Large intestine (tissue), 3 donors: ENCODE measurements around the gene CLSTN1. TPM values are rescaled to one million over a fixed set of nuclear protein-coding genes. Genes with fewer than 3 reads are reported as not detected.

Experiments
- DNase-seq, 2 donors: peaks; one replicate each; pipeline versions ENCODE4 v3.0.0 to v3.0.0-alpha.2; 2013
- H3K27ac ChIP-seq: one replicate; pipeline ENCODE4 v1.5.1; 2013; ENCODE audit warnings: low read length
- H3K27me3 ChIP-seq: 2 replicates; pipeline ENCODE4 v1.6.1; 2013; ENCODE audit warnings: low read length; ENCODE audit not compliant: control insufficient read depth, insufficient read depth
- H3K36me3 ChIP-seq: 2 replicates; pipeline ENCODE4 v1.6.1; 2013; ENCODE audit warnings: low read length; ENCODE audit not compliant: control insufficient read depth, insufficient read depth
- H3K4me1 ChIP-seq: one replicate; pipeline ENCODE4 v1.6.1; 2013; ENCODE audit warnings: low read length; ENCODE audit not compliant: control insufficient read depth, insufficient read depth
- H3K4me3 ChIP-seq: one replicate; pipeline ENCODE4 v1.5.1; 2013; ENCODE audit warnings: low read length
- H3K9me3 ChIP-seq: one replicate; pipeline ENCODE4 v1.6.1; 2013; ENCODE audit warnings: mild to moderate bottlenecking, low read depth, low read length, moderate library complexity; ENCODE audit not compliant: control insufficient read depth
- WGBS: methylation state at CpG from one replicate; pipeline ENCODE4 v1.1.5; 2013; ENCODE audit warnings: low lambda C conversion rate; ENCODE audit not compliant: insufficient coverage; 5-methylcytosine and 5-hydroxymethylcytosine counted together
- polyA plus RNA-seq: library from polyadenylated mRNA; unstranded; fragments of 120-200 nt; gene quantifications from one replicate; pipeline ENCODE4 v1.2.1, GENCODE V29; 2013

The CLSTN1 gene
- polyA plus RNA-seq, 1 donor = 66.2 TPM

DNA sequence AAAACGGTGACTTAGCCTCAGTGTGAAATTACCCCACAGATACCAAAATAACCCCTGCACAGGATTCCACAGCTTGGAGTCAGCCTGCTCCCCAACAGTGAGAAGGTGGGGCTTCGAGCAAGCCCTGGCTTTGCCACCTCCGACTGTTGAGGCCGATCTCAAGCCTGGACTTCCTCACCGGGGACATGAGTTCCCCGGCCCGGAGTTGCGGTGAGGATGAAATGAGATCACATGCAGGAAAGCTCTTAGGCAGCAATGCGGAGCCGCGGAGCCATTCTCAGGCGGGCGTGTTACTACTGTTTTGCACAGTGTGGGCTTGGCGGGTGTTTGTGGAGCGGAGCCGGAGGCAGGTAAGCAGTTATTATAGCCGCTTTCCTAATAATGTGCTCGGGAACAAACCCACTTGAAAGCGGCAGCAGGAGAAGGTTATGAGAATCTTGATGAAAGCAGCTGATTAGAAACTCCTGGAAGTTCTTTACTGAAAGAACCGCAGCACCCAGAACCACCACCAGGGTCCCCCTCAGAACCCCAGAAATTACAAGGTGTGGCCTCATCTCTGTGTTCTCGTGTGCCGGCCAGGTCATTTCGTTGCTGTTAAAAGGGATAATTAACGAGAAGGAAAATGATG lies 3.9 kb upstream of the CLSTN1 start:
- H3K27ac ChIP-seq = no peak overlapping the region
- 75% methylated on average over 4 of the region's 24 CpGs for WGBS
- H3K9me3 ChIP-seq = no peaks in the 10 kb centered on the region
- DNase-seq = no peak
- no peaks in the 10 kb centered on the region for H3K36me3 ChIP-seq
- no peak overlapping the region for H3K4me3 ChIP-seq
- H3K4me1 ChIP-seq = peaks cover 13% of the 10 kb centered on the region
- no peaks in the 10 kb centered on the region for H3K27me3 ChIP-seq

DNA sequence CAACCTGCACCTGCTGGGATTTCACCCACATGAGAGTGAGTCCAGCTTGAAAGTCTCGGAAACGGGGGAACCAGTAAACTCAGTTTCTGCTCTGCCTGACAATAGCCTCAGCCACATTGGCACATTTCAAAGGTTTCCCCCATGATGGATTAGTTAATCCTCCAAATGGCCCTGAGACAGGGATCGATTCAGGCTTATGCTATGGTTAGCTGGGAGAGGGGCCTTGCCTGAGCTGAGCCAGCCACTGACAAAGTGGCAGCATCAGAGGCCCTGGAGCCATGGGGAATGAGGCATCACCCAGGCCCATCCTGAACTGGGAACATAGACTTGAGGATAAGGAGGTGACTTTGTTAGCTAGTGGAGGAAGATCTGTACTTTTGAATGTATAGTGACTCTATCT lies 2.9 kb upstream of the CLSTN1 start:
- no peaks in the 10 kb centered on the region for H3K9me3 ChIP-seq
- no peaks in the 10 kb centered on the region for H3K27me3 ChIP-seq
- no peak overlapping the region for H3K4me3 ChIP-seq
- H3K36me3 ChIP-seq = no peaks in the 10 kb centered on the region
- peaks cover 19% of the 10 kb centered on the region for H3K4me1 ChIP-seq
- no peak overlapping the region for H3K27ac ChIP-seq
- no peak for DNase-seq
- no CpG with 5 or more reads among the region's 3 CpGs for WGBS

- peak overlapping the region; percentile 82 for H3K27ac ChIP-seq
- H3K4me3 ChIP-seq = no peak overlapping the region
- peaks cover 23% of the 10 kb centered on the region for H3K4me1 ChIP-seq
- no CpG with 5 or more reads among the region's 3 CpGs for WGBS
- H3K27me3 ChIP-seq = no peaks in the 10 kb centered on the region
- no peaks in the 10 kb centered on the region for H3K36me3 ChIP-seq
- H3K9me3 ChIP-seq = no peaks in the 10 kb centered on the region
- DNase-seq = no peak
These were observed 2.3 kb upstream of the CLSTN1 start for GRCh38 chr1:9826087-9826486.

DNA sequence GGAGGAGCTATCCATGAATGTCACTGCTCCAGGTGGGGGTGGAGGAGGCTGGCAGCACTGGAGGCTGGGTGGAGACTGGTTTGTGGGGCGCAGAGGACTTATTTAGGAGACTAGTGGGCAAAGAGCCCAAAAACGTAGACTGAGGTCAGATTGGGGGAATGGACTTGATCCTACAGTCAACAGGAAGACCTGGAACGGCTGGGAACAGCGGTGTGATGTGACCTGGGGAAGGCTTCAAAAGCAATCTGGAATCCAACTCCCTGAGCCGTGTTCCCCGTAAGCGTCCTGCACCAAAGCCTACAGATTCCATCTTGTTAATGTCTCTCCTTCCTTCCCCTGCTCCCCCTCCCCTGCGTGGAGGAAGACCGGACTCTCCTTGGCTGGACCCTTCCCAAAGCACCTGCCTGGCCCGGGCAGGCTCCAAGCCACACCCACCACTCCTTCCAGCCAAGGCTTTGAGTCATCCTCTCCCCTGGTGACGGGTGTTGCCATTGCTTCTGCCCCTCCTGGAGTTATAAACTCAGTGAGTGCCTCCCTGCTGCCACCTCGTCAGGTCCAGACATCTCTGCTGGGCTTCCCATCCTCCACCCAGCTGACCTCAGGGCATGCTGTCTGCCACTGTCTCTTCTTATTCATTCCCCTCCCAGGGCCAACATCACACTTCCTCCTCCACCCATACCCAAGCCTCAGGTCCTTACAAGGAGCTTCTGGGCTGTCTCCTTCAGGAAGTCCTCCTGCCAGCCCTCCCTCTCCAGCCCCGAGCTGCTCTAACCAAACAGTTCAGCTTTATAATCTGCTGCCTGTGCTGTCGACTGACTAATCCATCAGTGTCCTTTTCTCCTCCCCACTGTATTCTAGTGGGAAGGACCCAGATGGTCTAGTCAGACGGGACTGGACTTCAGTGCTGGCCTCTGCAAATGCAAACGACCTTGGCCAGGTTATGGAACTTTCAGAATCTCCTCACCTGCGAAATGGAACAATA lies 1.6 kb upstream of the CLSTN1 start:
- Histone ChIP-seq H3K9me3 (no peaks in the 10 kb centered on the region), H3K27ac (peak overlapping the region; percentile 82), H3K4me1 (peaks cover 23% of the 10 kb centered on the region), H3K27me3 (no peaks in the 10 kb centered on the region), H3K36me3 (no peaks in the 10 kb centered on the region), H3K4me3 (no peak overlapping the region)
- DNase-seq = peak; percentile 86 to 90
- WGBS = no CpG with 5 or more reads among the region's 17 CpGs

GRCh38 chr1:9824702-9825089 lies 931 bp upstream of the CLSTN1 start:
- DNase-seq = no peak

GRCh38 chr1:9823693-9823942 lies 147 bp downstream of the CLSTN1 start:
- no peak for DNase-seq
- no CpG with 5 or more reads among the region's 40 CpGs for WGBS
- Histone ChIP-seq H3K4me1 (peaks cover 23% of the 10 kb centered on the region), H3K27me3 (no peaks in the 10 kb centered on the region), H3K4me3 (peak overlapping the region; percentile 91), H3K36me3 (no peaks in the 10 kb centered on the region), H3K27ac (no peak overlapping the region), H3K9me3 (no peaks in the 10 kb centered on the region)

More at GRCh38 chr1:9824702-9825089, 931 bp upstream of the CLSTN1 start:
- no peaks in the 10 kb centered on the region for H3K27me3 ChIP-seq
- H3K9me3 ChIP-seq = no peaks in the 10 kb centered on the region
- H3K4me1 ChIP-seq = peaks cover 23% of the 10 kb centered on the region
- peak overlapping the region; percentile 82 for H3K27ac ChIP-seq
- no peaks in the 10 kb centered on the region for H3K36me3 ChIP-seq
- no CpG with 5 or more reads among the region's 12 CpGs for WGBS
- peak overlapping the region; percentile 79 for H3K4me3 ChIP-seq

- WGBS = no CpG with 5 or more reads among the region's 71 CpGs
- Histone ChIP-seq H3K4me3 (peak overlapping the region; percentile 91), H3K4me1 (peaks cover 23% of the 10 kb centered on the region), H3K9me3 (no peaks in the 10 kb centered on the region), H3K27me3 (no peaks in the 10 kb centered on the region), H3K27ac (peak overlapping the region; percentile 36), H3K36me3 (no peaks in the 10 kb centered on the region)
- DNase-seq = peak; percentile 5 to 35
These were observed 670 bp downstream of the CLSTN1 start for GRCh38 chr1:9822897-9823692.

DNA sequence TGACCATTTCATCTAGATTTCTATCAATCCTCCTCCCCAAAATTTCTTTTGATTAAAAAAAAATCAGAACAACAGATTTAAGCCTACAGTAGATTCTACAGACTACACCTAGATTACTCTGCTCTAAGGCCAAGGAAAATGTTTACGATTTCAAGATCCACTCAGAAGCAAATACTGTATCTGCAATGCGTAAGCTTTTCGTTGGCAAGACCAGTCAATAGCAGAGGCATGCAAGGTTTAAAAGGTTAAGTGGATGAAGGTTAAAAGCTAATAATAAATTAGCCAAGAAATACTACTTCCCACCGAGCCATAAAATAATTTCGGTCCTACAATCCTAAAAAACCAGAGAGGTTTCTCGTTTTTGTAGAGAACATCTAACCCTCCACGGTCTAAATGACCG lies 1.3 kb downstream of the CLSTN1 start:
- H3K27me3 ChIP-seq = no peaks in the 10 kb centered on the region
- H3K27ac ChIP-seq = no peak overlapping the region
- 0% methylated on average over 3 of the region's 8 CpGs for WGBS
- no peaks in the 10 kb centered on the region for H3K36me3 ChIP-seq
- no peak for DNase-seq
- peaks cover 23% of the 10 kb centered on the region for H3K4me1 ChIP-seq
- peak overlapping the region; percentile 91 for H3K4me3 ChIP-seq
- H3K9me3 ChIP-seq = no peaks in the 10 kb centered on the region

DNA sequence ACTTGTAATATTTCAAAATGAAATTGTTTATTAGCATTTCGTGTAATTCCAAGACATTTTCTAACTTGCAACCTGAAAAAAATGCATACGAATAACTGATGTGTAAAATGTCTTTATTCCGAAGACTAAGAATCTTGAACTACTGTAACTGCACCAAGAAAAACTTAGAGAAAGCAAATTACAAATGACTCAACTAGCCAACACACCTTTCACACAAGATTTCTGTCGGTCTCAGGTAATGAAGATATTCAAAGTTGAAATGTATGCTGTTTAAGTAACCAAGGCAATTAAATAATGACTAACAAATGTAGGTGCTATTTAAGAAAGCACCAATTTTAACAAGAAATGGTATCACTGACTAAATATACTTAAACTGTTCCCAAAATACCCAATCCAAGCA lies 2.1 kb downstream of the CLSTN1 start:
- Histone ChIP-seq H3K36me3 (no peaks in the 10 kb centered on the region), H3K9me3 (no peaks in the 10 kb centered on the region), H3K4me1 (peaks cover 23% of the 10 kb centered on the region), H3K4me3 (no peak overlapping the region), H3K27me3 (no peaks in the 10 kb centered on the region), H3K27ac (no peak overlapping the region)
- DNase-seq = no peak
- WGBS = 82% methylated on average over 3 of the region's 4 CpGs

- peaks cover 24% of the 10 kb centered on the region for H3K4me1 ChIP-seq
- 88% methylated on average over 1 of the region's 3 CpGs for WGBS
These were observed 3.2 kb downstream of the CLSTN1 start for GRCh38 chr1:9820521-9820920.

More at GRCh38 chr1:9820521-9820920, 3.2 kb downstream of the CLSTN1 start:
- no peaks in the 10 kb centered on the region for H3K9me3 ChIP-seq
- no peak overlapping the region for H3K4me3 ChIP-seq
- no peaks in the 10 kb centered on the region for H3K27me3 ChIP-seq
- no peak for DNase-seq
- no peak overlapping the region for H3K27ac ChIP-seq
- H3K36me3 ChIP-seq = no peaks in the 10 kb centered on the region
